HepG2 (cell line): ENCODE measurements around the gene FAM131A. TPM values are rescaled to one million over a fixed set of nuclear protein-coding genes. Genes with fewer than 3 reads are reported as not detected.
A peak's percentile ranks its signal among the peaks of the same experiment; 100 is the strongest.

Source experiments
- DZIP1 ChIP-seq: sonication (generic); formaldehyde crosslinking; IDR thresholded peaks from 2 replicates; pipeline ENCODE4 v1.5.0; 2020; ENCODE audit warnings: mild to moderate bottlenecking, missing genetic modification reagents
- ETV5 ChIP-seq: IDR thresholded peaks from 2 replicates; pipeline ENCODE4 v1.6.1; 2018; ENCODE audit warnings: missing biosample characterization, missing genetic modification reagents, inconsistent platforms, borderline replicate concordance
- EZH2 ChIP-seq: conservative IDR thresholded peaks from 2 replicates; pipeline ENCODE4 v1.6.1; 2012; ENCODE audit warnings: mild to moderate bottlenecking, low read depth, low read length, moderate library complexity
- FOXK2 ChIP-seq: fragments of 450-650 bp; IDR thresholded peaks from 2 replicates; pipeline ENCODE4 v1.6.1; 2016
- HNF1B ChIP-seq: sonication (generic); formaldehyde crosslinking; IDR thresholded peaks from 2 replicates; pipeline ENCODE4 v1.5.1; 2020; ENCODE audit warnings: mild to moderate bottlenecking, moderate library complexity, missing genetic modification reagents
- HNRNPK ChIP-seq: fragments of 200-400 bp; formaldehyde crosslinking; IDR thresholded peaks from 2 replicates; pipeline ENCODE4 v1.6.1; 2018; ENCODE audit warnings: low read length, low read depth, moderate library complexity, mild to moderate bottlenecking; ENCODE audit not compliant: poor library complexity, severe bottlenecking
- MTF1 ChIP-seq: sonication (generic); formaldehyde crosslinking; IDR thresholded peaks from 2 replicates; pipeline ENCODE4 v1.5.0; 2020; ENCODE audit warnings: missing genetic modification reagents
- RARA ChIP-seq: IDR thresholded peaks from 2 replicates; pipeline ENCODE4 v1.6.1; 2016; ENCODE audit warnings: missing genetic modification reagents, missing compliant biosample characterization
- RBFOX2 ChIP-seq: fragments of 200-400 bp; formaldehyde crosslinking; IDR thresholded peaks from 2 replicates; pipeline ENCODE4 v1.6.1; 2017; ENCODE audit warnings: low read depth, mild to moderate bottlenecking, low read length
- RFXAP ChIP-seq: sonication (generic); formaldehyde crosslinking; IDR thresholded peaks from 2 replicates; pipeline ENCODE4 v1.4.0; 2020; ENCODE audit warnings: missing genetic modification reagents, borderline replicate concordance
- RNF2 ChIP-seq: fragments of 450-650 bp; conservative IDR thresholded peaks from 2 replicates; pipeline ENCODE4 v1.6.1; 2016; ENCODE audit warnings: low read depth
- SAP130 ChIP-seq: IDR thresholded peaks from 2 replicates; pipeline ENCODE4 v1.6.1; 2016; ENCODE audit warnings: low read depth
- TCF12 ChIP-seq, 2 experiments: fragments of 450-650 bp in 1 of 2; sonication (generic) in 1 of 2; formaldehyde crosslinking in 1 of 2; IDR thresholded peaks; 2 replicates each; pipeline versions ENCODE4 v1.6.1 to v1.8.0; 2017 to 2022; ENCODE audit warnings: antibody characterized with exemption in 1 of 2, mild to moderate bottlenecking in 1 of 2, missing genetic modification reagents in 1 of 2, moderate library complexity in 1 of 2
- XBP1 ChIP-seq: sonication (generic); formaldehyde crosslinking; IDR thresholded peaks from 2 replicates; pipeline ENCODE4 v1.5.0; 2020; ENCODE audit warnings: missing genetic modification reagents
- ZBTB7B ChIP-seq: sonication (generic); formaldehyde crosslinking; IDR thresholded peaks from 2 replicates; pipeline ENCODE4 v1.4.0; 2020; ENCODE audit warnings: missing genetic modification reagents
- ZNF121 ChIP-seq: sonication (generic); formaldehyde crosslinking; IDR thresholded peaks from 2 replicates; pipeline ENCODE4 v1.5.0; 2020; ENCODE audit warnings: mild to moderate bottlenecking, missing genetic modification reagents
- ZNF251 ChIP-seq: sonication (generic); formaldehyde crosslinking; IDR thresholded peaks from 2 replicates; pipeline ENCODE4 v1.9.0; 2021; ENCODE audit warnings: mild to moderate bottlenecking, missing genetic modification reagents
- ZNF329 ChIP-seq: sonication (generic); formaldehyde crosslinking; IDR thresholded peaks from 2 replicates; pipeline ENCODE4 v1.9.0; 2021; ENCODE audit warnings: low read depth, mild to moderate bottlenecking, missing genetic modification reagents
- ZNF446 ChIP-seq: sonication (generic); formaldehyde crosslinking; IDR thresholded peaks from 2 replicates; pipeline ENCODE4 v1.5.0; 2020; ENCODE audit warnings: mild to moderate bottlenecking, missing genetic modification reagents
- ZNF552 ChIP-seq: sonication (generic); formaldehyde crosslinking; IDR thresholded peaks from 2 replicates; pipeline ENCODE4 v1.9.0; 2022; ENCODE audit warnings: missing genetic modification reagents, mild to moderate bottlenecking, borderline replicate concordance
- ZNF616 ChIP-seq: sonication (generic); formaldehyde crosslinking; IDR thresholded peaks from 2 replicates; pipeline ENCODE4 v1.5.0; 2020; ENCODE audit warnings: low read depth, mild to moderate bottlenecking, missing genetic modification reagents
- ZNF704 ChIP-seq: sonication (generic); formaldehyde crosslinking; IDR thresholded peaks from 2 replicates; pipeline ENCODE4 v1.8.1; 2023; ENCODE audit warnings: mild to moderate bottlenecking, inconsistent platforms, moderate library complexity, missing genetic modification reagents, borderline replicate concordance
- ZNF782 ChIP-seq: sonication (generic); formaldehyde crosslinking; IDR thresholded peaks from 2 replicates; pipeline ENCODE4 v1.4.0; 2020; ENCODE audit warnings: missing genetic modification reagents, mild to moderate bottlenecking, borderline replicate concordance
- ZNF883 ChIP-seq: sonication (generic); formaldehyde crosslinking; IDR thresholded peaks from 2 replicates; pipeline ENCODE4 v1.5.1; 2020; ENCODE audit warnings: mild to moderate bottlenecking, missing genetic modification reagents; ENCODE audit errors: not compliant biosample characterization
- polyA plus RNA-seq, 8 experiments: library from polyadenylated mRNA; depleted of rRNA in 3 of 8; stranded (reverse) in 7 of 8; unstranded in 1 of 8; fragments of >200 nt; fragmentation: Illumina TruSeq in 4 of 8; extraction: Trizol in 4 of 8; gene quantifications; 2 replicates each; pipeline versions ENCODE4 v1.2.1 to v1.2.3, GENCODE V29; 2011 to 2016; ENCODE audit warnings: low read depth in 4 of 8, missing spikeins in 1 of 8, mixed read lengths in 1 of 8; ENCODE audit not compliant: insufficient read depth in 1 of 8
- total RNA-seq, 5 experiments: library from RNA; depleted of rRNA; stranded (reverse); fragments of >200 nt; fragmentation: Illumina TruSeq; extraction: Trizol; gene quantifications; 2 replicates each; pipeline ENCODE4 v1.2.3, GENCODE V29; 2016; ENCODE audit warnings: low read depth in 1 of 5

FAM131A gene
- total and polyA plus RNA-seq, 2 of the 13 experiments (the other 11 are each of a cell fraction or from before 2014, with no cell fraction given): 9.2 to 9.3 TPM

- TF ChIP-seq RARA (CRISPR knock-in tag): 0 out of 2 replicates have a peak, but pooled peaks have one; percentile 10
- TF ChIP-seq ZNF446 (CRISPR knock-in tag): peak; percentile 15; the same call in 1 of the 2 replicates
- TF ChIP-seq ZNF329: 0 out of 2 replicates have a peak, but pooled peaks have one; percentile 8
- TF ChIP-seq SAP130 (CRISPR knock-in tag): peak; percentile 45
- TF ChIP-seq ETV5: no peak; the same call in 1 of the 2 replicates
- 0 out of 2 replicates have a peak, but pooled peaks have one; percentile 32 for TF ChIP-seq ZNF121 (CRISPR knock-in tag)
- TF ChIP-seq ZNF616 (CRISPR knock-in tag): no peak
- no peak for TF ChIP-seq RNF2
- no peak for TF ChIP-seq EZH2
- TF ChIP-seq RBFOX2: peak; percentile 89
- peak; percentile 58; the same call in 1 of the 2 replicates for TF ChIP-seq ZBTB7B
- peak; percentile 57; the same call in 1 of the 2 replicates for TF ChIP-seq ZNF704 (CRISPR knock-in tag)
- TF ChIP-seq ZNF883: peak; percentile 46
- no peak for TF ChIP-seq HNRNPK
- no peak for TF ChIP-seq ZNF251 (CRISPR knock-in tag)
- 0 out of 2 replicates have a peak, but pooled peaks have one; percentile 60 for TF ChIP-seq ZNF782 (CRISPR knock-in tag)
- TF ChIP-seq HNF1B (CRISPR knock-in tag): peak; percentile 40; the same call in 1 of the 2 replicates
- TF ChIP-seq XBP1 (CRISPR knock-in tag): no peak
- no peak for TF ChIP-seq ZNF552
- no peak for TF ChIP-seq TCF12 (IDR thresholded peaks at IDR 0.05)
- 0 out of 2 replicates have a peak, but pooled peaks have one; percentile 31 for TF ChIP-seq TCF12 (CRISPR knock-in tag; IDR thresholded peaks at IDR 0.05)
- 0 out of 2 replicates have a peak, but pooled peaks have one; percentile 32 for TF ChIP-seq MTF1
- no peak for TF ChIP-seq FOXK2
- TF ChIP-seq DZIP1 (CRISPR knock-in tag): peak; percentile 60; the same call in 1 of the 2 replicates
- no peak for TF ChIP-seq RFXAP (CRISPR knock-in tag)
Observed at GRCh38 chr3:184314700-184315542, 22.5 kb upstream of the FAM131A start (continued).
